ENCODE measurements around the gene NFE2L3. TPM values are rescaled to one million over a fixed set of nuclear protein-coding genes. Genes with fewer than 3 reads are reported as not detected.
"Not testable (repeated sequence)": the region's sequence is repeated elsewhere in the genome, so short reads cannot be mapped to it uniquely, and the experiment has no call there.

NFE2L3 gene
- total RNA-seq, 4 donors from 2014 or later: 2.0 to 8.4 (median 5.6) TPM

DNA sequence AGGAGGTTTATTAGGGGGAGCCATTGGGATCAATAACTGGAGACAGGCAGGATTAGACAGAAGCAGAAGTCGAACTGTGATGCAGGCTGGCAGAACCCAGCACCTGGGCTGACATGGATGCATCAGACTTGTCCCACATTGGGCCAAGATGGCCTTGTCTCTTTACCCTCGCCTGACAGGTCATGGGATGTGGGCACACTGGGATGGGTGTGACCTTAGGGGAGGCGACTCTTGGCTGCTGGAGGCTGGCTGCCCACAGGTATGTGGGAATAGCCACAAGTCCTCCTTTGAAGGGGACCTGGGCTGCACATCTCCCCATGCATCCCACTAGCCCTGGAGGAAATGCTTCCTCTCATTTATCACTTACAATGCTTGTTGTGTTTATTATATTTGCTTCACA is 17.3 kb downstream of the NFE2L3 start:
- Histone ChIP-seq H3K4me3 (no peak overlapping the region), H3K9me3 (no peaks in the 10 kb centered on the region), H3K4me1 (peaks cover 0 to 19% (median 6%) of the 10 kb centered on the region in 3 donors), H3K27me3 (no peaks in the 10 kb centered on the region), H3K36me3 (peaks cover 0 to 5% (median 0%) of the 10 kb centered on the region in 3 donors), H3K27ac (no peak overlapping the region)
- WGBS, 2 donors: 89 to 94% methylated on average over 2 to 3 of the region's 3 CpGs
- DNase-seq: no peak
- no peak for TF ChIP-seq POLR2A (IDR thresholded peaks at IDR 0.05)
- TF ChIP-seq, protein P1, sequence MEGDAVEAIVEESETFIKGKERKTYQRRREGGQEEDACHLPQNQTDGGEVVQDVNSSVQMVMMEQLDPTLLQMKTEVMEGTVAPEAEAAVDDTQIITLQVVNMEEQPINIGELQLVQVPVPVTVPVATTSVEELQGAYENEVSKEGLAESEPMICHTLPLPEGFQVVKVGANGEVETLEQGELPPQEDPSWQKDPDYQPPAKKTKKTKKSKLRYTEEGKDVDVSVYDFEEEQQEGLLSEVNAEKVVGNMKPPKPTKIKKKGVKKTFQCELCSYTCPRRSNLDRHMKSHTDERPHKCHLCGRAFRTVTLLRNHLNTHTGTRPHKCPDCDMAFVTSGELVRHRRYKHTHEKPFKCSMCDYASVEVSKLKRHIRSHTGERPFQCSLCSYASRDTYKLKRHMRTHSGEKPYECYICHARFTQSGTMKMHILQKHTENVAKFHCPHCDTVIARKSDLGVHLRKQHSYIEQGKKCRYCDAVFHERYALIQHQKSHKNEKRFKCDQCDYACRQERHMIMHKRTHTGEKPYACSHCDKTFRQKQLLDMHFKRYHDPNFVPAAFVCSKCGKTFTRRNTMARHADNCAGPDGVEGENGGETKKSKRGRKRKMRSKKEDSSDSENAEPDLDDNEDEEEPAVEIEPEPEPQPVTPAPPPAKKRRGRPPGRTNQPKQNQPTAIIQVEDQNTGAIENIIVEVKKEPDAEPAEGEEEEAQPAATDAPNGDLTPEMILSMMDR (IDR thresholded peaks at IDR 0.05): no peak
- intact Hi-C loops (cut with DNase I): no loop called here

DNA sequence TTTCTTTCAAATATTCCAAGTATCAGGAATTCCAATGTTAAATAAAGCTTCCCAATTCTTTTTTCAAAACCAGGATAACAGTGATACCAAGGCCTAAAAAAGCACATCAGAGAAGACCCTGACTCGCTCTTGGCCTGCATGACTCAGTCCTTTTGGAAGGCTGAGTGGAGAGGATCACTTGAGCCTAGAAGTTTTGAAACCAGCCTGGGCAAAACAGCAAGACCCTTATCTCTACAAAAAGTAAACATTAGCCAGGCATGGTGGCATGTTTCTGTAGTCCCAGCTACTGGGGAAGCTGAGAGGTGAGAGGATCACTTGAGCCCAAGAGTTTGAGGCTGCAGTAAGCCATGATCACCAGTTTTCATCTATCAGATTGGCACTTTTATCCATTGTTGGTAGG is 18.7 kb downstream of the NFE2L3 start:
- no peak for TF ChIP-seq POLR2A (IDR thresholded peaks at IDR 0.05)
- TF ChIP-seq, protein P1 (IDR thresholded peaks at IDR 0.05): no peak
- DNase-seq: no peak
- Histone ChIP-seq H3K4me1 (peaks cover 0 to 19% (median 6%) of the 10 kb centered on the region in 3 donors), H3K27me3 (no peaks in the 10 kb centered on the region), H3K4me3 (no peak overlapping the region), H3K36me3 (peaks cover 0 to 5% (median 0%) of the 10 kb centered on the region in 3 donors), H3K9me3 (no peaks in the 10 kb centered on the region), H3K27ac (no peak overlapping the region)
- intact Hi-C loops (cut with DNase I): no loop called here
- 89 to 100% methylated on average over 1 of the region's 1 CpG for WGBS, 2 donors

DNA sequence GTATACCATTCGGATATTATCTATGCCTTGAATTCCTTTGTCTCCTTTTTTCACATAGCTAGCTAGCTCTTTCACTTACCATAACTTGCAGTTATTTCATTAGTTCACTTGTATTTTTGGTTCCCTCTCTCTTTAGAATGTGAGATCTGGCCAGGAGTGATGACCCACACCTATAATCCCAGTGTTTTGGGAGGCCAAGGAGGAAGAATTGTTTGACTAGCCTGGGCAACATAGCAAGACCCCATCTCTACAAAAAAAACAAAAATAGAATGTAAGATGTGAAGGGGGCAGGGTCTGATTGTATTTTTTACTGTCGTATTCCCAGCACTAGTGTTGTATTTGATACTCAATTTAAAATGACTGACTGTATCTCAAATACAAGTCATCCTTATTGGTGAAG is 19.6 kb downstream of the NFE2L3 start:
- Histone ChIP-seq H3K27me3 (no peaks in the 10 kb centered on the region), H3K9me3 (no peaks in the 10 kb centered on the region), H3K36me3 (peaks cover 0 to 5% (median 0%) of the 10 kb centered on the region in 3 donors), H3K4me3 (no peak overlapping the region), H3K27ac (no peak overlapping the region), H3K4me1 (peaks cover 0 to 11% (median 6%) of the 10 kb centered on the region in 3 donors)
- TF ChIP-seq, protein P1 (IDR thresholded peaks at IDR 0.05): no peak
- TF ChIP-seq POLR2A (IDR thresholded peaks at IDR 0.05): no peak
- WGBS, 2 donors: 93 to 97% methylated on average over 2 of the region's 2 CpGs
- no peak for DNase-seq
- intact Hi-C loops (cut with DNase I): no loop called here

DNA sequence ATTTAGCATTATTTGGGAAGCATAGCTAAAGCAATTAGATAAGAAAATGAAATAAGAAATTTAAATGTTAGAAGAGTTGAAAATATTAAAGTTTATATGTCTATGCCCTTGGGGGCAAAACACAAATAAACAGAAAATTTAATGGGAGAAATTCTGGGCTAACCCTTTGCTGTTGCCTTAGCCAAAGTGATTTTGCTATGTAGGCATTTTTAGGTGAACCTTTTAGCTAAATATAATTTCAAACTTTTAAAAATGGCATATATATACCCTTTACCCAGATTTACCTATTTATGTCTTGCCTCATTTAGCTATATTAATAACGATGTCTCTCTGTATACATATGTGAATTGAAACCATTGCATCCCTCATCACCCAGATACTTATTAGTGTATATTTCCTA is 20.1 kb downstream of the NFE2L3 start:
- no peak overlapping the region for H3K4me3 ChIP-seq
- H3K27ac ChIP-seq: no peak overlapping the region
- peaks cover 0 to 5% (median 0%) of the 10 kb centered on the region in 3 donors for H3K36me3 ChIP-seq
- peaks cover 0 to 7% (median 2%) of the 10 kb centered on the region in 3 donors for H3K4me1 ChIP-seq
- TF ChIP-seq, protein P1 (IDR thresholded peaks at IDR 0.05): no peak
- no peak for TF ChIP-seq POLR2A (IDR thresholded peaks at IDR 0.05)
- DNase-seq: no peak
- WGBS, 2 donors: 87 to 93% methylated on average over 1 of the region's 1 CpG
- H3K9me3 ChIP-seq: no peaks in the 10 kb centered on the region
- intact Hi-C loops (cut with DNase I): no loop called here
- H3K27me3 ChIP-seq: no peaks in the 10 kb centered on the region

DNA sequence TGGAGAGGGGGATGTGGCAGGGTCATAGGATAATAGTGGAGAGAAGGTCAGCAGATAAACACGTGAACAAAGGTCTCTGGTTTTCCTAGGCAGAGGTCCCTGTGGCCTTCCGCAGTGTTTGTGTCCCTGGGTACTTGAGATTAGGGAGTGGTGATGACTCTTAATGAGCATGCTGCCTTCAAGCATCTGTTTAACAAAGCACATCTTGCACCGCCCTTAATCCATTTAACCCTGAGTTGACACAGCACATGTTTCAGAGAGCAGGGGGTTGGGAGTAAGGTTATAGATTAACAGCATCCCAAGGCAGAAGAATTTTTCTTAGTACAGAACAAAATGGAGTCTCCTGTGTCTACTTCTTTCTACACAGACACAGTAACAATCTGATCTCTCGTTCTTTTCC is 23.9 kb downstream of the NFE2L3 start:
- 47% methylated on average over 4 of the region's 4 CpGs; no CpG with 5 or more reads in 1 of the 2 donors for WGBS, 2 donors
- intact Hi-C loops (cut with DNase I); H3K36me3 ChIP-seq: not testable (repeated sequence)

DNA sequence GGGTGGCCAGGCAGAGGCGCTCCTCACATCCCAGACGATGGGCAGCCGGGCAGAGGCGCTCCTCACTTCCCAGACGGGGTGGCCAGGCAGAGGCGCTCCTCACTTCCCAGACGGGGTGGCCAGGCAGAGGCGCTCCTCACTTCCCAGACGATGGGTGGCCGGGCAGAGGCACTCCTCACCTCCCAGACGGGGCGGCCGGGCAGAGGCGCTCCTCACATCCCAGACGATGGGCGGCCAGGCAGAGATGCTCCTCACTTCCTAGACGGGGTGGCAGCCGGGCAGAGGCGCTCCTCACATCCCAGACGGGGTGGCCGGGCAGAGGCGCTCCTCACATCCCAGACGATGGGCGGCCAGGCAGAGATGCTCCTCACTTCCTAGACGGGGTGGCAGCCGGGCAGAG is 24.7 kb downstream of the NFE2L3 start:
- WGBS, 2 donors: no CpG with 5 or more reads among the region's 26 CpGs
- intact Hi-C loops (cut with DNase I); H3K36me3 ChIP-seq; H3K4me3 ChIP-seq; H3K9me3 ChIP-seq; DNase-seq; H3K27me3 ChIP-seq; H3K27ac ChIP-seq; H3K4me1 ChIP-seq: not testable (repeated sequence)

More for the DNA sequence above, 23.9 kb downstream of the NFE2L3 start:
- H3K27ac ChIP-seq, H3K9me3 ChIP-seq, DNase-seq, H3K27me3 ChIP-seq, H3K4me3 ChIP-seq, H3K4me1 ChIP-seq: not testable (repeated sequence)

DNA sequence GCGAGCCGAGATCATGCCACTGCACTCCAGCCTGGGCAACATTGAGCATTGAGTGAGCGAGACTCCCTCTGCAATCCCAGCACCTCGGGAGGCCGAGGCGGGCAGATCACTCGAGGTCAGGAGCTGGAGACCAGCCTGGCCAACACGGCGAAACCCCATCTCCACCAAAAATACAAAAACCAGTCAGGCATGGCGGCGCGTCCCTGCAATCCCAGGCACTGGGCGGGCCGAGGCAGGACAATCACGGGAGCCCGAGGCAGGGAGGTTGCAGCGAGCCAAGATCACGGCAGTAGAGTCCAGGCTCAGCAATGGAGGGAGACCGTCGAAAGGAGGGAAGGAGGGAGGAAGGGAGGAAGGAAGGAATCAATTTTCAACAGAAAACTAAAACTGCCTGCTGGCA is 25.3 kb downstream of the NFE2L3 start:
- peaks cover 0 to 12% (median 0%) of the 10 kb centered on the region in 3 donors for H3K4me1 ChIP-seq
- intact Hi-C loops (cut with DNase I); H3K27ac ChIP-seq; H3K36me3 ChIP-seq; H3K4me3 ChIP-seq; H3K9me3 ChIP-seq; DNase-seq; H3K27me3 ChIP-seq: not testable (repeated sequence)
- 71 to 77% methylated on average over 11 to 13 of the region's 20 CpGs for WGBS, 2 donors

Measured in esophagus squamous epithelium (tissue), 5 donors.